Measurements from ENCODE around the gene NMRK1.

The NMRK1 gene

GRCh38 chr9:75087289-75087823, 599 bp downstream of the NMRK1 start:
- Mint-ChIP-seq H3K27me3 (ENCODE audit: low read depth) (no peaks in the 10 kb centered on the region), H3K27ac (peak overlapping the region; percentile 95), H3K4me3 (peak overlapping the region; percentile 92), H3K36me3 (ENCODE audit: low read depth) (peaks cover 16% of the 10 kb centered on the region), H3K4me1 (ENCODE audit: low read depth) (peaks cover 50% of the 10 kb centered on the region), H3K9me3 (no peaks in the 10 kb centered on the region)

DNA sequence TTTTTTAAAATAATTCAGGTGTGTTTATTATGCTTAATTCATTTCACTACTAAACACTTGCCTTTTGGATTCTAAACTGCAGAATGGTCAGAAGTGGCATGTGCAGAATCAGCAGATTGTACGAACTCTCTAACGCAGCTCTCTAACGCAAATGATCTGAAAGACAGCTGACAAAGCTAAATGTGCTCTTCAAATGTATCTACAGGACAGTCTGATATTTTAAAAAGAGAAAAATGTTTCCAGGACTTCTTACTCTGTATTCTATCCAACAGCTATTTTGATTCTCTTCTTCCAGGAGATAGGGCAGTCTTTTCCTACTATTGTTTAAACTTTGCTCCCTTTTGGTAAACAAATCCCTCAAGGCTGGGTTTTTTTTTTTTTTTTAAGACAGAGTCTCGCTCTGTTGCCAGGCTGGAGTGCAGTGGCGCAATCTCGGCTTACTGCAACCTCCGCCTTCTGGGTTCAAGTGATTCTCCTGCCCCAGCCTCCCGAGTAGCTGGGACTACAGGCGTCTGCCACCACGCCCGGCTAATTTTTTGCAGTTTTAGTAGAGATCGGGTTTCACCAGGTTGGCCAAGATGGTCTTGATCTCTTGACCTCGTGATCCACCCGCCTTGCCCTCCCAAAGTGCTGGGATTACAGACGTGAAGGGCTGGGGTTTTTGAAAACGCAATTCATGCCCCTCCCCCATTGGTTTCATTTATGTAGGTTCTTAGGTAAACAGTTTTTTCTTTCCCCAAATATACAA, 1.2 kb downstream of the NMRK1 start:
- H3K4me3 Mint-ChIP-seq = peak overlapping the region; percentile 92
- H3K4me1 Mint-ChIP-seq (ENCODE audit: low read depth) = peaks cover 45% of the 10 kb centered on the region
- peaks cover 19% of the 10 kb centered on the region for H3K36me3 Mint-ChIP-seq (ENCODE audit: low read depth)

DNA sequence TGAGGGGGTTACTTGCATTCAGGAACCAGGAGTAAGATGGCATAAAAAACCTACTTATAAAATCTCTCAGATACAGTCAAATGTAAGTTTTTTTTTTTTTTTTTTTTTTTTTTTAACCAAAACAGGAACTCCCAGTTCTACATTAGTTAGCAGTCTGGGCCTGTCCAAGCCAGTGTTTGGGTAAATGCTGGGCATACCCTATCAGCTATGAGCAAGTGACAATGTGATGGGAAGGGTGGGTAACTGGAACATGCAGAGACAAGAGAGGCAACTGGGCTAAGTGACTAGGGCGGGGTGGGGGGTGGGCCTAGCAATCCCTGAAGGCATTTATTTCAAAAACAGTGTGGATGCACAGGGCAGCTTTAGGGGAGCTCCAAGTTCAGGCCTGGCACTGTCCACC, 2.3 kb downstream of the NMRK1 start:
- H3K27ac Mint-ChIP-seq = peak overlapping the region; percentile 75
- H3K9me3 Mint-ChIP-seq = no peaks in the 10 kb centered on the region
- no peaks in the 10 kb centered on the region for H3K27me3 Mint-ChIP-seq (ENCODE audit: low read depth)
- H3K4me1 Mint-ChIP-seq (ENCODE audit: low read depth) = peaks cover 36% of the 10 kb centered on the region
- H3K36me3 Mint-ChIP-seq (ENCODE audit: low read depth) = peaks cover 21% of the 10 kb centered on the region
- H3K4me3 Mint-ChIP-seq = peak overlapping the region; percentile 65

More for the DNA sequence above, 1.2 kb downstream of the NMRK1 start:
- Mint-ChIP-seq H3K27ac (peak overlapping the region; percentile 95), H3K9me3 (no peaks in the 10 kb centered on the region), H3K27me3 (ENCODE audit: low read depth) (no peaks in the 10 kb centered on the region)

GRCh38 chr9:75084081-75084672, 3.8 kb downstream of the NMRK1 start:
- H3K4me1 Mint-ChIP-seq (ENCODE audit: low read depth) = peaks cover 26% of the 10 kb centered on the region
- no peak overlapping the region for H3K4me3 Mint-ChIP-seq
- no peak overlapping the region for H3K27ac Mint-ChIP-seq
- peaks cover 19% of the 10 kb centered on the region for H3K36me3 Mint-ChIP-seq (ENCODE audit: low read depth)
- no peaks in the 10 kb centered on the region for H3K27me3 Mint-ChIP-seq (ENCODE audit: low read depth)
- no peaks in the 10 kb centered on the region for H3K9me3 Mint-ChIP-seq

DNA sequence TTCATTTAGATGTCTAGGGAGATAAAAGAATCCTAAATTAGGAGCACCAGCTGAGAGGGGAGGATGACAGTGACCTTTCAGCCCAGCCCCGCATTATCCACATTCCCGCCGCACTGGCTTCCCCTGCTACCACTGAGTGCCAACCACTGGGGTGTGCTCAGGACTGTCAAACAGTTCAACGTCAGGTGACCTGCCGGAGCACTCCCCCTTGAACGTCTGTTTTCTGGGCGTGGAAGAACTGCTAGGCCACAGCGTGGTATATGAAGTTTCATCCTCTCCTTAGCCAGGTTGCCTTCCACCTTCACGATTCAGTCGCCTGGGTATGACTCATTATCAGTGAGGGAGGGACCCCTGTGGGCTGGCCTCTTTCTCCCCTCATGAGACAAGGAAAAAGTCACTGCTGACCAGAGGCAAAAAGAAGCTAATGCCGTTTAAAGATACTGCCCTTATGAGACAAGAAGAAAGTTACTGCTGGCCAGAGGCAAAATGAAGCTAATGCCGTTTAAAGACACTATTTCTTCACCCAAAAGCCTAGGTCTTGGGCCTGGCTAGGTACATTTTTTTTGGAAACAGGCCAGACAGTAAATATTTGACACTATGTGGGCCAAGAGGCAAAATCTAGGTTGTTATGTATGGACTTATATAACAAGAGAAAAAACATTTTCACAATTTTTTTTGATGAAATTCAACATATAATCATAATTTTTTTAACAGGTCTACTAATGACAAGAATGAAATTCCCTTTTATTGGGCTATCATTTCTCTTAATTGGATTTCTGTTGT, 4.6 kb downstream of the NMRK1 start:
- no peak overlapping the region for H3K4me3 Mint-ChIP-seq
- peaks cover 16% of the 10 kb centered on the region for H3K36me3 Mint-ChIP-seq (ENCODE audit: low read depth)
- no peaks in the 10 kb centered on the region for H3K9me3 Mint-ChIP-seq
- peaks cover 24% of the 10 kb centered on the region for H3K4me1 Mint-ChIP-seq (ENCODE audit: low read depth)
- H3K27me3 Mint-ChIP-seq (ENCODE audit: low read depth) = no peaks in the 10 kb centered on the region
- no peak overlapping the region for H3K27ac Mint-ChIP-seq

GRCh38 chr9:75081632-75082031, 6.3 kb downstream of the NMRK1 start:
- H3K27me3 Mint-ChIP-seq (ENCODE audit: low read depth) = no peaks in the 10 kb centered on the region
- no peak overlapping the region for H3K4me3 Mint-ChIP-seq
- no peak overlapping the region for H3K27ac Mint-ChIP-seq
- H3K9me3 Mint-ChIP-seq = no peaks in the 10 kb centered on the region
- peaks cover 21% of the 10 kb centered on the region for H3K4me1 Mint-ChIP-seq (ENCODE audit: low read depth)
- peaks cover 18% of the 10 kb centered on the region for H3K36me3 Mint-ChIP-seq (ENCODE audit: low read depth)

- peaks cover 26% of the 10 kb centered on the region for H3K36me3 Mint-ChIP-seq (ENCODE audit: low read depth)
- no peaks in the 10 kb centered on the region for H3K9me3 Mint-ChIP-seq
- H3K4me1 Mint-ChIP-seq (ENCODE audit: low read depth) = peaks cover 25% of the 10 kb centered on the region
- no peaks in the 10 kb centered on the region for H3K27me3 Mint-ChIP-seq (ENCODE audit: low read depth)
- no peak overlapping the region for H3K4me3 Mint-ChIP-seq
- no peak overlapping the region for H3K27ac Mint-ChIP-seq
Measured at GRCh38 chr9:75072895-75073294, 15.1 kb downstream of the NMRK1 start.

GRCh38 chr9:75071530-75072122, 16.3 kb downstream of the NMRK1 start:
- H3K27ac Mint-ChIP-seq = peak overlapping the region; percentile 49
- peaks cover 35% of the 10 kb centered on the region for H3K36me3 Mint-ChIP-seq (ENCODE audit: low read depth)
- H3K4me1 Mint-ChIP-seq (ENCODE audit: low read depth) = peaks cover 23% of the 10 kb centered on the region
- H3K4me3 Mint-ChIP-seq = no peak overlapping the region
- H3K9me3 Mint-ChIP-seq = no peaks in the 10 kb centered on the region
- no peaks in the 10 kb centered on the region for H3K27me3 Mint-ChIP-seq (ENCODE audit: low read depth)

- H3K4me1 Mint-ChIP-seq (ENCODE audit: low read depth) = peaks cover 23% of the 10 kb centered on the region
- H3K9me3 Mint-ChIP-seq = no peaks in the 10 kb centered on the region
- H3K36me3 Mint-ChIP-seq (ENCODE audit: low read depth) = peaks cover 36% of the 10 kb centered on the region
- H3K27ac Mint-ChIP-seq = no peak overlapping the region
- no peak overlapping the region for H3K4me3 Mint-ChIP-seq
- H3K27me3 Mint-ChIP-seq (ENCODE audit: low read depth) = no peaks in the 10 kb centered on the region
Measured at GRCh38 chr9:75069171-75069570, 18.8 kb downstream of the NMRK1 start.

DNA sequence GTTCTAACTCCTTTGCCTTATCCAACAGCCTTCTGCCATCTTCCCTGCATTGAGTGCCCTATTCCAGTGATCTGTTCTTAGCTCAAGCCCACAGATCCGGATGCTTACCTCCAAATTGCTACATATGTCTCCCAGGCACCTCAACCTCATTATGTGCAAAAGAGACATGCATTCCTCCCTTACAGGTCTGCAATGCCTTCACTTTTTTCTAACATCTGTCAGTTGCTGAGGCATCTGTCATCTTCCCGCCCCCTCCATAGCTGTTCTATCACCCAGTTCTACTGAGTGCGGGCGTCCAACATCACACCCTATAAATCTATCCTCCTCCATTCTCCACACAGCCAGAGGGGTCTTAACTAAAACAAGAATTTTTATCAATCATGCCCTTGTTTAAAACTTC, 20.1 kb downstream of the NMRK1 start:
- peaks cover 37% of the 10 kb centered on the region for H3K36me3 Mint-ChIP-seq (ENCODE audit: low read depth)
- no peaks in the 10 kb centered on the region for H3K27me3 Mint-ChIP-seq (ENCODE audit: low read depth)

GRCh38 chr9:75065510-75065909, 22.4 kb downstream of the NMRK1 start:
- peaks cover 41% of the 10 kb centered on the region for H3K36me3 Mint-ChIP-seq (ENCODE audit: low read depth)
- no peaks in the 10 kb centered on the region for H3K27me3 Mint-ChIP-seq (ENCODE audit: low read depth)
- H3K9me3 Mint-ChIP-seq = no peaks in the 10 kb centered on the region
- H3K4me1 Mint-ChIP-seq (ENCODE audit: low read depth) = peaks cover 6% of the 10 kb centered on the region
- H3K27ac Mint-ChIP-seq = no peak overlapping the region
- no peak overlapping the region for H3K4me3 Mint-ChIP-seq

More for the DNA sequence above, 20.1 kb downstream of the NMRK1 start:
- Mint-ChIP-seq H3K27ac (no peak overlapping the region), H3K9me3 (no peaks in the 10 kb centered on the region), H3K4me3 (no peak overlapping the region), H3K4me1 (ENCODE audit: low read depth) (peaks cover 22% of the 10 kb centered on the region)

DNA sequence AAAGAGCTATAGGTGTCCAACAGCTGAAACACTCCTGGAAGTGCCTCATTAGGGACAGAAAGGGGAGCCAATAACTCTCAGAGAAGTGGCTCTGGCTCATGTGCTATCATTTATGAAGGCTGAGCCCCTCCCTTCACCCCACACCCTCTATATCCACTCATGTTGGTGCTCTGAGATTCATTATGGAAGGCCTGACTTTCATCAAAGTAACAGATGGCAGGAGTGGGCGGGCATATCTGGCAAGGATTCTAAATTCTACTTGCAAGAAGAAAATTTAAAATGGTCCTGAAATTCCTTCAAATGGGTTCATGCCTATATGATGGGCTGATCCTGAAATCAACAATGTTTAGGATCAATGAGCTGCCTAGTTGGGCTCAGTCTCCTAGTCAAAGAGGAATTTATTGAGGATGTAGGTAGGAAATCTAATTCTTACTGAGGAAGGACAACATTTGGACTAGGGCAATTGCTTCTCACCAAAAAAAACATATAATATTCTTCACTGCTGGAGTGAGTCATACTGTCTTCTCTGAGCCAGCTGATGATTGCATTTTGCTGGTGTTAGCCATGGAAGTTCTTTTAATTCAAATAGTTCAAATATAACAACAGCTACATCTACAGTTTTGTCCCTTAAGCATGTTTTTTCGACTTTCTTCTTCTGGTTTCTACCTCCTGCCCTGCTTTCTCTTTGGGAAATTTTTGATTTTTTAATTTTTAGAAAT, 23.5 kb downstream of the NMRK1 start:
- no peaks in the 10 kb centered on the region for H3K9me3 Mint-ChIP-seq
- no peak overlapping the region for H3K27ac Mint-ChIP-seq
- peaks cover 4% of the 10 kb centered on the region for H3K4me1 Mint-ChIP-seq (ENCODE audit: low read depth)
- peaks cover 47% of the 10 kb centered on the region for H3K36me3 Mint-ChIP-seq (ENCODE audit: low read depth)
- H3K27me3 Mint-ChIP-seq (ENCODE audit: low read depth) = no peaks in the 10 kb centered on the region
- no peak overlapping the region for H3K4me3 Mint-ChIP-seq

GRCh38 chr9:75063556-75064305, 24.2 kb downstream of the NMRK1 start:
- H3K27me3 Mint-ChIP-seq (ENCODE audit: low read depth) = no peaks in the 10 kb centered on the region
- H3K27ac Mint-ChIP-seq = no peak overlapping the region
- H3K36me3 Mint-ChIP-seq (ENCODE audit: low read depth) = peaks cover 44% of the 10 kb centered on the region
- H3K9me3 Mint-ChIP-seq = peaks cover 1% of the 10 kb centered on the region
- H3K4me3 Mint-ChIP-seq = no peak overlapping the region
- H3K4me1 Mint-ChIP-seq (ENCODE audit: low read depth) = peaks cover 3% of the 10 kb centered on the region

Data from T-helper 1 cell treated with Interleukin-12 subunit alpha and Interleukin-12 subunit beta and Interleukin-4 antibody, amounts not matched to agents 30 μg/mL and 1 μg/mL, for 36 hours (primary cell).